ENCODE measurements around the gene ACVR2B. TPM values are rescaled to one million over a fixed set of nuclear protein-coding genes. Genes with fewer than 3 reads are reported as not detected.

The ACVR2B gene
- total and polyA plus RNA-seq, 10 of the 15 experiments (the other 5 are each of a cell fraction or from before 2014, with no cell fraction given), result 0.27 to 2.9 (median 1.0) TPM

- no peaks in the 10 kb centered on the region for H3K4me1 ChIP-seq (ENCODE audit: control insufficient read depth, insufficient read depth, low read length)
- no peaks in the 10 kb centered on the region for H3K9me3 ChIP-seq (replicated peaks; ENCODE audit: control insufficient read depth, insufficient read depth, low read length)
- SMC1A ChIA-PET (ENCODE audit: uncharacterized antibody, unreplicated experiment), result interaction anchor here (0.8 to 2.7 kb wide), 4 partner anchors 10 to 138 kb away, joined by 3 to 9 read pairs (median 4); no protein-coding TSS in a partner anchor
- no peak overlapping the region for H3K9ac ChIP-seq (ENCODE audit: control insufficient read depth, insufficient read depth, low read length)
- peaks cover 6 to 19% of the 10 kb centered on the region in 2 experiments for H3K36me3 ChIP-seq (ENCODE audit: control insufficient read depth in 2 of 2, insufficient read depth in 2 of 2, low read length in 1 of 2)
- no peaks in the 10 kb centered on the region for H3K79me2 ChIP-seq (ENCODE audit: control insufficient read depth, insufficient read depth, low read length)
- no peak for FAIRE-seq
- no peak overlapping the region for H3K4me2 ChIP-seq (ENCODE audit: control insufficient read depth, insufficient read depth)
- intact Hi-C loops (cut with micrococcal nuclease; ENCODE audit: unreplicated experiment) (loop anchor here (10.0 kb wide), 1 partner anchor 321 kb away; no protein-coding TSS in a partner anchor), in situ Hi-C loops (cut with MboI) (loop anchor here (5.0 kb wide), 1 partner anchor 123 kb away; the partner anchor contains the start of gene SCN5A)
- 82% methylated on average over 5 of the region's 5 CpGs for WGBS (ENCODE audit: insufficient coverage, insufficient replicate concordance, low lambda C conversion rate, missing lambda C conversion rate)
- POLR2A ChIA-PET, result no interaction called here
- H3K4me3 ChIP-seq, result no peak overlapping the region
- H2AFZ ChIP-seq (ENCODE audit: control insufficient read depth, low read depth, low read length), result no peak overlapping the region
- DNase-seq (ENCODE audit: low read depth, low spot score), result no peak
- TF ChIP-seq ASH2L (IDR thresholded peaks at IDR 0.05; ENCODE audit: borderline replicate concordance, low read depth) (no peak), IRF4 (IDR thresholded peaks at IDR 0.05; ENCODE audit: low read depth, low read length) (no peak), USF2 (IDR thresholded peaks at IDR 0.05; ENCODE audit: borderline replicate concordance, low read depth, low read length) (no peak), FOXM1 (IDR thresholded peaks at IDR 0.05; ENCODE audit: low read depth, low read length) (no peak)
- no TSS peak for BruUV-seq (replicated peaks)
- H3K27ac ChIP-seq (ENCODE audit: control insufficient read depth, insufficient read depth), result no peak overlapping the region
- CTCF ChIA-PET, result interaction anchor here (0.8 to 7.0 kb wide), 10 partner anchors 16 to 506 kb away, joined by 3 to 100 read pairs (median 4); partner anchors contain the start of gene EXOG
- no peaks in the 10 kb centered on the region for H3K27me3 ChIP-seq (replicated peaks in 1 of 2; ENCODE audit: control insufficient read depth in 2 of 2, insufficient read depth in 2 of 2, low read length in 1 of 2)
- RAD21 ChIA-PET (ENCODE audit: unreplicated experiment), result interaction anchor here (0.6 kb wide), 1 partner anchor 28 kb away, joined by 3 read pairs; the partner anchor contains the start of gene EXOG
- H4K20me1 ChIP-seq (ENCODE audit: control insufficient read depth, insufficient read depth), result no peaks in the 10 kb centered on the region
- no peak for ATAC-seq
Observed at GRCh38 chr3:38524141-38524739, 70.5 kb downstream of the ACVR2B start.

GRCh38 chr3:38526792-38527191, 73.1 kb downstream of the ACVR2B start:
- no peak for FAIRE-seq
- Histone ChIP-seq H3K27me3 (replicated peaks in 1 of 2; ENCODE audit: control insufficient read depth in 2 of 2, insufficient read depth in 2 of 2, low read length in 1 of 2) (no peaks in the 10 kb centered on the region), H3K4me3 (no peak overlapping the region), H3K9ac (ENCODE audit: control insufficient read depth, insufficient read depth, low read length) (no peak overlapping the region), H4K20me1 (ENCODE audit: control insufficient read depth, insufficient read depth) (no peaks in the 10 kb centered on the region), H3K4me1 (ENCODE audit: control insufficient read depth, insufficient read depth, low read length) (no peaks in the 10 kb centered on the region), H3K9me3 (replicated peaks; ENCODE audit: control insufficient read depth, insufficient read depth, low read length) (no peaks in the 10 kb centered on the region), H3K27ac (ENCODE audit: control insufficient read depth, insufficient read depth) (no peak overlapping the region), H3K79me2 (ENCODE audit: control insufficient read depth, insufficient read depth, low read length) (no peaks in the 10 kb centered on the region), H3K36me3 (ENCODE audit: control insufficient read depth in 2 of 2, insufficient read depth in 2 of 2, low read length in 1 of 2) (peaks cover 6 to 17% of the 10 kb centered on the region in 2 experiments), H3K4me2 (ENCODE audit: control insufficient read depth, insufficient read depth) (no peak overlapping the region), H2AFZ (ENCODE audit: control insufficient read depth, low read depth, low read length) (no peak overlapping the region)
- RAD21 ChIA-PET (ENCODE audit: unreplicated experiment), result no interaction called here
- SMC1A ChIA-PET (ENCODE audit: uncharacterized antibody, unreplicated experiment), result no interaction called here
- no peak for DNase-seq (ENCODE audit: low read depth, low spot score)
- ATAC-seq, result no peak
- POLR2A ChIA-PET, result no interaction called here
- CTCF ChIA-PET, result interaction anchor here (1.6 kb wide), 1 partner anchor 18 kb away, joined by 4 read pairs; no protein-coding TSS in a partner anchor
- intact Hi-C loops (cut with micrococcal nuclease; ENCODE audit: unreplicated experiment) (loop anchor here (10.0 kb wide), 1 partner anchor 318 kb away; no protein-coding TSS in a partner anchor), in situ Hi-C loops (cut with MboI) (no loop called here)
- no TSS peak for BruUV-seq (replicated peaks)
- WGBS (ENCODE audit: insufficient coverage, insufficient replicate concordance, low lambda C conversion rate, missing lambda C conversion rate), result 95% methylated on average over 14 of the region's 14 CpGs
- no peak for TF ChIP-seq NKRF (conservative IDR thresholded peaks at IDR 0.05)
- TF ChIP-seq ZBTB40 (IDR thresholded peaks at IDR 0.05; ENCODE audit: borderline replicate concordance), result no peak
- TF ChIP-seq PML (IDR thresholded peaks at IDR 0.05; ENCODE audit: low read length), result no peak
- TF ChIP-seq SIN3A (IDR thresholded peaks at IDR 0.05; ENCODE audit: low read depth, low read length), result no peak
- TF ChIP-seq EED (IDR thresholded peaks at IDR 0.05; ENCODE audit: low read depth), result no peak
